HG03108 (cell line): ENCODE results near the gene BYSL.

Experiments
- ATAC-seq: cut with Tn5 transposase; IDR thresholded peaks from one replicate; pipeline ENCODE4 v1.9.1; 2021; ENCODE audit warnings: moderate library complexity; ENCODE audit not compliant: unreplicated experiment

The BYSL gene

DNA sequence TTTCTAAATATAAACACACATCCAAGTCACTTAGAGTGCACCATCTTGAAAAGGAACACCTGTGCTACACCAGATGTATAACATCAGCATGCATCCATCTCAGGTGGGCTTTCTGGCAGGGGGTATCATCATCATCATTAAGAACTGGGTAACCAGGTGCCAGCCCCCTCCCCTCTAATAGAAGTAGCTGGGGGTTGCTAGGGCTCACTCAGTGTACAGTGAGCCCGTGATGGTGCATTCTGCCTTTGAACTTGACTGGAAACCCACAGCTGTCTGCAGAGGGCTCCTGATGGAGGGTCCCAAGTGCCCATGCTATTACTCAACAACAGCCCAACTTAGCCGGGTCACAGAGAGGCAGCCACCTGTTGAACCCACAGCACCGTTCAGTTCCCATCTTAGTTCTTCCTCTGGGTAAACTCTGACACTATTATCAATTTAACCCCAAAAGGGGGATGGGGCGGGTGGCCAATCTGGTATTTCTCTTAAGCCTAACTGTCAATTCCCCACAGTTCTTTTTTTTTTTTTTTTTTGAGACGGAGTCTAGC, 53.1 kb downstream of the BYSL start:
- no peak for ATAC-seq

DNA sequence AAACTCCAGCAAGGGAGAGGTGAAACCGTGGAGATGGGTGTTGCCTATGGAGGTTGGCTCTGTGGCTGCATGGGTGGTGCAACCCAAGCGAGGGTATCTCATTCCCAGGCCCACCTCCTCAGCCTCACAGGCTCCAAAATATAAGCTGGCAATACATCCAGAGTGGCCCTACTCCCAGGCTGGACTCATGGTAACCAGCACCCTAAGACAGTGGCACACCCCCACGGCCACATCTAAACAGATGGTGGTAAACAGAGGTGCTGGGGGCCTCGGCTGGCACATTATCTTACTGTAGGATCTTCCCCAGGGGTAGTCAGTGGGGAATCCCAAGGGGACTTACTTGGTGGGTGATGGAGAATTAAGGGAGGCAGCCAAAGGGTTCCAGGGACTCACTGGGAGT, 54.0 kb downstream of the BYSL start:
- no peak for ATAC-seq

DNA sequence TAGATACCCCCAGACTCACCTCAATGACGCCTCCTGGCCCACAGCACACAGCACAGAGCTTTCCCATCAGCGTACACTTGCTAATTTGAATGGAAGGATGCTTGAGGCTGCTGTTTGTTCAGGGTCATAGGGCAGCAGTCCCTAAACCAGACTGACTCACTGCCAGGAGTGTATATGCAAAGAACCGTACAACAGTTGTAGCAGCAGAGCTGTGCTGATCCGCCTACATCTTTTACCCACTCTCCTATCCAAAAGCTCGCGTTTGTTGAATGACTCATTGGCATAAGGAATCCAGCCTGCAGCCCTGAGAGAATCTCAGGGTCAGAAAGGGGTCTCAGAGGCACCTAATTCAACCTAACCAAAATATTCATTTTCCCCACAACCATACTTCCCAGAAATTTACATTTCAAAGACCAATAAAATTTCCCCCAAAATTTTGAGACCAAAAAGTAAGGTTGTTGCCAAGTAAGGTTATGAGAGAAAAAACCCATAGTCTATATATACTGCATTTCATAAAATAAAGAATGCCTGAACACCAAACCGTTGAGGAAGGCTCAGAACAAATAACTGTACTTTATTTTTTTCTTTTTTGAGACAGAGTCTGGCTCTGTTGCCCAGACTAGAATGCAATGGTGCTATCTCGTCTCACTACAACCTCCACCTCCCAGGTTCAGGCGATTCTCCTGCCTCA, 55.6 kb downstream of the BYSL start:
- ATAC-seq = no peak
